ENCODE measurements around the gene ARL8A. TPM values are rescaled to one million over a fixed set of nuclear protein-coding genes. Genes with fewer than 3 reads are reported as not detected.

ARL8A gene
- total and polyA plus RNA-seq, 10 of the 15 experiments (the other 5 are each of a cell fraction or from before 2014, with no cell fraction given) = 0.34 to 49.2 (median 15.4) TPM

DNA sequence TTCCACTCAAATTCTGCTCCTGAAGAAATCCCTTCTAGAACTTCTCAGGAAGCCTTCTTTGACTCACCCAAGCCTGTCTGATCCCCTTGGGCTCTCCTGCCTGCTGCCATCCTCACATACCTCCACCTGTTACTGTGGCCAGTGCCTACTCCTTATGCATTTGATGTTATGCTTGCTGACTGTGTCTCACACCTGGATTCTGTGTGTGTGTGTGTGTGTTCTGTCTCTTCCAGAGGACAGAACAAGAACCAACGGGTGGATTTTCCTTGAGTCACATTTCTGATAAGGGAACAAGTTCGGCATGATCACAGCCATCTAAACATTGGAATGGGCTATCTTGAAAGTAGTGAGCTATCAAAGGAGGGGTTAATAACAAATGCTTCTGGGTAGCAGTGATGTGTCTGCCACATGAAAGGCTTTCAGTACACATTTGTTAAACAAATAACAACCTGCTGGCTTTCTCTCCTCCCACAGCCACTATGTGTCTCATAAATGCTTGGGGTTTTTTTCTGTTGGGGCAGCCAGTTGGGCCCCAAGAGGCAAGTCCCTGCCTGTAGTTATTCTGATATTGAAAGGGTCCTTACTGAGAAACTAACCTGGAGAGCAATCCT is 30.7 kb downstream of the ARL8A start:
- CTCF ChIA-PET = interaction anchor here (0.6 to 10.5 kb wide), 7 partner anchors 10 to 217 kb away, joined by 3 to 171 read pairs (median 5); partner anchors contain the start of gene ELF3
- BruUV-seq (replicated peaks) = no TSS peak

DNA sequence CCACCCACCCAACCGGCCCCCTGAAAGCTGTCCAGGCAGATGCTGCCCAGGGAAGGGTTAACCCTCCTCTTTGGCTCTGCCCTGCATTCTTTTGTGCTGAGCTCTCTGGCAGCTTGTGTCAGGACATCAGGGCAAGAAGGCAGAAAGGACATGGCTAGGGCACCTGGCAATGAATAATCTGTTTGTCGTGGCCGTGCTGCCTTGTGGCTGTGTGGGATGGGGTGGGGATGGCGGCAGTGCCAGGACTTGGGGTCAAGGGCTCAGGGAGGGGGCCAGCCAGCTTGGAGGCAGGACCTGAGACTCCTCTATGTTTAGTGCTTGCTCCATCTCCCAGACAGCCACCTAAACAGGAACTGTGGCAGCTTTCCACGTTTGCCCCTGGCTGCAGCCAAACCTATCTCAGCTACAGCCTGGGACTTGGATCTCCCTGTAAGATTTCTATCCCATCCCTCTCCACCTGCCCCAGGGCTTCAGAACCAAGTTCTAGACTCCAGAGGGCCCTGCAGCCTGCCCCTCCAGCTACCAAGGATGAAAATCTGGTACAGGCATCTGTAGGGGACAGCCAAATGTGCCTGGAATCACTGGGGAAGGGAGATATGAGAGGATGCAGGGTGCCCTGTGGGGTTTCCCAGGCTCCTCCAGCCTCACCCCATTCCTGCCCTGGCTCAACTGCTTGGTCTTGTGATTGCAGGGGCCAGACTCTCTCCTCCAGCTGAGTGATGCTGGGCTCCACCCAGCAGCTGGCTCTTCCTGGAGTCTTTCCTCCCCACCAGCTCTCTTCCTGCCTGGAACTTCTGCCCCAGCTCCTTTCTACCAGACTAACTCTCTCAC is 31.5 kb downstream of the ARL8A start:
- POLR2A ChIA-PET = interaction anchor here (0.9 to 1.7 kb wide), 2 partner anchors 70 to 103 kb away, joined by 3 to 8 read pairs; partner anchors contain the start of gene ELF3
- in situ Hi-C loops (cut with MboI) (no loop called here), intact Hi-C loops (cut with micrococcal nuclease; ENCODE audit: unreplicated experiment) (no loop called here)
- CTCF ChIA-PET = interaction anchor here (1.0 to 10.5 kb wide), 6 partner anchors 23 to 217 kb away, joined by 4 to 171 read pairs (median 9); partner anchors contain the start of gene ELF3
- 0 out of 2 replicates have a peak overlapping the region, but pooled peaks have one; percentile 17 for H2AFZ ChIP-seq (ENCODE audit: control insufficient read depth, low read depth, low read length)
- 27% methylated on average over 5 of the region's 5 CpGs for WGBS (ENCODE audit: insufficient coverage, insufficient replicate concordance, low lambda C conversion rate, missing lambda C conversion rate)
- no peaks in the 10 kb centered on the region for H3K36me3 ChIP-seq (ENCODE audit: control insufficient read depth in 2 of 2, insufficient read depth in 2 of 2, low read length in 1 of 2)
- SMC1A ChIA-PET (ENCODE audit: uncharacterized antibody, unreplicated experiment) = interaction anchor here (1.0 to 4.1 kb wide), 7 partner anchors 74 to 226 kb away, joined by 3 to 36 read pairs (median 5); partner anchors contain the start of gene ELF3
- RAD21 ChIA-PET (ENCODE audit: unreplicated experiment) = interaction anchor here (1.0 to 3.7 kb wide), 3 partner anchors 78 to 235 kb away, joined by 3 to 59 read pairs (median 6); partner anchors contain the start of gene ELF3
- H3K27ac ChIP-seq (ENCODE audit: control insufficient read depth, insufficient read depth) = no peak overlapping the region
- H4K20me1 ChIP-seq (ENCODE audit: control insufficient read depth, insufficient read depth) = no peaks in the 10 kb centered on the region
- peak; percentile 24 for ATAC-seq
- H3K4me1 ChIP-seq (ENCODE audit: control insufficient read depth, insufficient read depth, low read length) = peaks cover 14% of the 10 kb centered on the region
- H3K79me2 ChIP-seq (ENCODE audit: control insufficient read depth, insufficient read depth, low read length) = no peaks in the 10 kb centered on the region
- no TSS peak for BruUV-seq (replicated peaks)
- H3K9me3 ChIP-seq (replicated peaks; ENCODE audit: control insufficient read depth, insufficient read depth, low read length) = no peaks in the 10 kb centered on the region
- no peak for FAIRE-seq
- peak overlapping the region; percentile 25; the same call in 1 of the 2 replicates for H3K4me2 ChIP-seq (ENCODE audit: control insufficient read depth, insufficient read depth)
- H3K27me3 ChIP-seq (replicated peaks in 1 of 2; ENCODE audit: control insufficient read depth in 2 of 2, insufficient read depth in 2 of 2, low read length in 1 of 2) = no peaks in the 10 kb centered on the region
- H3K9ac ChIP-seq (ENCODE audit: control insufficient read depth, insufficient read depth, low read length) = no peak overlapping the region
- no peak overlapping the region for H3K4me3 ChIP-seq
- DNase-seq (ENCODE audit: low read depth, low spot score) = no peak
- no peak for TF ChIP-seq ZNF24 (IDR thresholded peaks at IDR 0.05)
- TF ChIP-seq, protein P1, sequence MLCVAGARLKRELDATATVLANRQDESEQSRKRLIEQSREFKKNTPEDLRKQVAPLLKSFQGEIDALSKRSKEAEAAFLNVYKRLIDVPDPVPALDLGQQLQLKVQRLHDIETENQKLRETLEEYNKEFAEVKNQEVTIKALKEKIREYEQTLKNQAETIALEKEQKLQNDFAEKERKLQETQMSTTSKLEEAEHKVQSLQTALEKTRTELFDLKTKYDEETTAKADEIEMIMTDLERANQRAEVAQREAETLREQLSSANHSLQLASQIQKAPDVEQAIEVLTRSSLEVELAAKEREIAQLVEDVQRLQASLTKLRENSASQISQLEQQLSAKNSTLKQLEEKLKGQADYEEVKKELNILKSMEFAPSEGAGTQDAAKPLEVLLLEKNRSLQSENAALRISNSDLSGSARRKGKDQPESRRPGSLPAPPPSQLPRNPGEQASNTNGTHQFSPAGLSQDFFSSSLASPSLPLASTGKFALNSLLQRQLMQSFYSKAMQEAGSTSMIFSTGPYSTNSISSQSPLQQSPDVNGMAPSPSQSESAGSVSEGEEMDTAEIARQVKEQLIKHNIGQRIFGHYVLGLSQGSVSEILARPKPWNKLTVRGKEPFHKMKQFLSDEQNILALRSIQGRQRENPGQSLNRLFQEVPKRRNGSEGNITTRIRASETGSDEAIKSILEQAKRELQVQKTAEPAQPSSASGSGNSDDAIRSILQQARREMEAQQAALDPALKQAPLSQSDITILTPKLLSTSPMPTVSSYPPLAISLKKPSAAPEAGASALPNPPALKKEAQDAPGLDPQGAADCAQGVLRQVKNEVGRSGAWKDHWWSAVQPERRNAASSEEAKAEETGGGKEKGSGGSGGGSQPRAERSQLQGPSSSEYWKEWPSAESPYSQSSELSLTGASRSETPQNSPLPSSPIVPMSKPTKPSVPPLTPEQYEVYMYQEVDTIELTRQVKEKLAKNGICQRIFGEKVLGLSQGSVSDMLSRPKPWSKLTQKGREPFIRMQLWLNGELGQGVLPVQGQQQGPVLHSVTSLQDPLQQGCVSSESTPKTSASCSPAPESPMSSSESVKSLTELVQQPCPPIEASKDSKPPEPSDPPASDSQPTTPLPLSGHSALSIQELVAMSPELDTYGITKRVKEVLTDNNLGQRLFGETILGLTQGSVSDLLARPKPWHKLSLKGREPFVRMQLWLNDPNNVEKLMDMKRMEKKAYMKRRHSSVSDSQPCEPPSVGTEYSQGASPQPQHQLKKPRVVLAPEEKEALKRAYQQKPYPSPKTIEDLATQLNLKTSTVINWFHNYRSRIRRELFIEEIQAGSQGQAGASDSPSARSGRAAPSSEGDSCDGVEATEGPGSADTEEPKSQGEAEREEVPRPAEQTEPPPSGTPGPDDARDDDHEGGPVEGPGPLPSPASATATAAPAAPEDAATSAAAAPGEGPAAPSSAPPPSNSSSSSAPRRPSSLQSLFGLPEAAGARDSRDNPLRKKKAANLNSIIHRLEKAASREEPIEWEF (IDR thresholded peaks at IDR 0.05; ENCODE audit: insufficient replicate concordance, low read depth, low read length) = no peak
- no peak for TF ChIP-seq NR2C1 (IDR thresholded peaks at IDR 0.05)
- no peak for TF ChIP-seq LARP7 (IDR thresholded peaks at IDR 0.05)
- TF ChIP-seq GATAD2B (conservative IDR thresholded peaks at IDR 0.05; ENCODE audit: low read depth) = no peak
- TF ChIP-seq GABPA (IDR thresholded peaks at IDR 0.05; ENCODE audit: low read depth) = no peak
- no peak for TF ChIP-seq RELA (IDR thresholded peaks at IDR 0.05; ENCODE audit: borderline replicate concordance, partially characterized antibody)

More for the DNA sequence above, 30.7 kb downstream of the ARL8A start:
- peaks cover 14% of the 10 kb centered on the region for H3K4me1 ChIP-seq (ENCODE audit: control insufficient read depth, insufficient read depth, low read length)
- no peaks in the 10 kb centered on the region for H3K9me3 ChIP-seq (replicated peaks; ENCODE audit: control insufficient read depth, insufficient read depth, low read length)
- H3K36me3 ChIP-seq (ENCODE audit: control insufficient read depth in 2 of 2, insufficient read depth in 2 of 2, low read length in 1 of 2) = no peaks in the 10 kb centered on the region
- no peaks in the 10 kb centered on the region for H3K27me3 ChIP-seq (replicated peaks in 1 of 2; ENCODE audit: control insufficient read depth in 2 of 2, insufficient read depth in 2 of 2, low read length in 1 of 2)
- SMC1A ChIA-PET (ENCODE audit: uncharacterized antibody, unreplicated experiment) = interaction anchor here (1.0 to 4.1 kb wide), 8 partner anchors 75 to 225 kb away, joined by 3 to 36 read pairs (median 4); partner anchors contain the start of gene ELF3
- no peak overlapping the region for H3K27ac ChIP-seq (ENCODE audit: control insufficient read depth, insufficient read depth)
- ATAC-seq = peak; percentile 72
- in situ Hi-C loops (cut with MboI) = no loop called here
- intact Hi-C loops (cut with micrococcal nuclease; ENCODE audit: unreplicated experiment) = loop anchor here (1.0 kb wide), 1 partner anchor 104 kb away; no protein-coding TSS in a partner anchor
- no peaks in the 10 kb centered on the region for H3K79me2 ChIP-seq (ENCODE audit: control insufficient read depth, insufficient read depth, low read length)
- RAD21 ChIA-PET (ENCODE audit: unreplicated experiment) = interaction anchor here (0.9 to 3.7 kb wide), 5 partner anchors 79 to 236 kb away, joined by 3 to 59 read pairs (median 6); partner anchors contain the start of gene ELF3
- 32% methylated on average over 2 of the region's 2 CpGs for WGBS (ENCODE audit: insufficient coverage, insufficient replicate concordance, low lambda C conversion rate, missing lambda C conversion rate)
- peak overlapping the region; percentile 38; the same call in 1 of the 2 replicates for H3K4me2 ChIP-seq (ENCODE audit: control insufficient read depth, insufficient read depth)
- no peak for DNase-seq (ENCODE audit: low read depth, low spot score)
- POLR2A ChIA-PET = interaction anchor here (0.5 to 1.7 kb wide), 4 partner anchors 16 to 320 kb away, joined by 3 to 8 read pairs (median 3); partner anchors contain the start of gene ELF3
- no peak overlapping the region for H3K9ac ChIP-seq (ENCODE audit: control insufficient read depth, insufficient read depth, low read length)
- FAIRE-seq = no peak
- peak overlapping the region; percentile 51 for H2AFZ ChIP-seq (ENCODE audit: control insufficient read depth, low read depth, low read length)
- no peaks in the 10 kb centered on the region for H4K20me1 ChIP-seq (ENCODE audit: control insufficient read depth, insufficient read depth)
- TF ChIP-seq RUNX3 (IDR thresholded peaks at IDR 0.05; ENCODE audit: low read length) (peak; percentile 24; the same call in 1 of the 2 replicates), HDAC2 (IDR thresholded peaks at IDR 0.05) (no peak), TCF7 (IDR thresholded peaks at IDR 0.05; ENCODE audit: borderline replicate concordance) (0 out of 2 replicates have a peak, but pooled peaks have one; percentile 49)
- no peak overlapping the region for H3K4me3 ChIP-seq

Data from GM12878 (cell line).